Motor neuron (in vitro differentiated cells): ENCODE data around the gene CHADL. TPM values are rescaled to one million over a fixed set of nuclear protein-coding genes. Genes with fewer than 3 reads are reported as not detected.
"Not testable (repeated sequence)": the region's sequence is repeated elsewhere in the genome, so short reads cannot be mapped to it uniquely, and the experiment has no call there.

Experiments used
- ATAC-seq, 8 experiments: fragments of 200-7000 bp; cut with Tn5 transposase; replicated peaks in 6 of 8; 2 replicates each; pipeline ENCODE4 v1.8.0; 2021; ENCODE audit warnings: mild to moderate bottlenecking in 8 of 8, moderate library complexity in 8 of 8
- H3K27ac ChIP-seq, 2 donors: fragments of 250-450 bp; sonication (Bioruptor Pico); 2 replicates each; pipeline ENCODE4 v1.9.0; 2021; ENCODE audit warnings: antibody characterized with exemption in 2 of 2, mild to moderate bottlenecking in 2 of 2, moderate library complexity in 1 of 2
- H3K4me1 ChIP-seq, 2 donors: fragments of 250-450 bp; sonication (Bioruptor Pico); replicated peaks in 1 of 2; 2 replicates each; pipeline ENCODE4 v1.6.1; 2021; ENCODE audit warnings: antibody characterized with exemption in 2 of 2, mild to moderate bottlenecking in 2 of 2, moderate library complexity in 1 of 2
- H3K4me3 ChIP-seq, 5 donors: fragments of 250-450 bp; sonication (Bioruptor Pico); 2 replicates each; pipeline ENCODE4 v1.9.0; 2021; ENCODE audit warnings: antibody characterized with exemption in 5 of 5, mild to moderate bottlenecking in 5 of 5, moderate library complexity in 4 of 5
- WGBS, 10 experiments: fragments of 450-650 bp; shearing (Covaris generic); methylation state at CpG; one replicate each; pipeline ENCODE4 v1.0.0; 2022; 5-methylcytosine and 5-hydroxymethylcytosine counted together
- in situ Hi-C, 9 experiments: fragments of 400-800 bp; cut with MboI; loops; one replicate each; pipeline ENCODE4 v1.15.0; 2021; ENCODE audit warnings: low sequenced_read_pairs in 9 of 9, low pct_unique_long_range_greater_than_20kb in 2 of 9; ENCODE audit not compliant: unreplicated experiment in 9 of 9
- total RNA-seq, 8 experiments: library from RNA; unstranded; fragments of 300-600 nt; gene quantifications; 2 replicates each; pipeline versions ENCODE4 v1.2.3 to v1.2.4, GENCODE V29; 2022

CHADL gene
- total RNA-seq, 8 experiments from 2014 or later: 0.38 to 1.9 (median 0.52) TPM; not detected in 1

GRCh38 chr22:41184679-41185078, 56.1 kb downstream of the CHADL start:
- Histone ChIP-seq H3K4me1 (no peaks in the 10 kb centered on the region), H3K4me3 (no peak overlapping the region), H3K27ac (no peak overlapping the region)
- in situ Hi-C loops: no loop called here
- 0 to 80% (median 20%) methylated on average over 1 to 3 of the region's 3 CpGs; no CpG with 5 or more reads in 1 of the 10 experiments for WGBS, 10 experiments
- no peak for ATAC-seq

- WGBS, 10 experiments: 40 to 100% (median 94%) methylated on average over 1 to 10 of the region's 15 CpGs; no CpG with 5 or more reads in 1 of the 10 experiments
- no peaks in the 10 kb centered on the region for H3K4me1 ChIP-seq
- in situ Hi-C loops: no loop called here
- no peak overlapping the region for H3K27ac ChIP-seq
- peak in 2 of 8 experiments; percentile 50 to 61 for ATAC-seq
- no peak overlapping the region for H3K4me3 ChIP-seq
Measured at GRCh38 chr22:41181349-41182241, 59.1 kb downstream of the CHADL start.

DNA sequence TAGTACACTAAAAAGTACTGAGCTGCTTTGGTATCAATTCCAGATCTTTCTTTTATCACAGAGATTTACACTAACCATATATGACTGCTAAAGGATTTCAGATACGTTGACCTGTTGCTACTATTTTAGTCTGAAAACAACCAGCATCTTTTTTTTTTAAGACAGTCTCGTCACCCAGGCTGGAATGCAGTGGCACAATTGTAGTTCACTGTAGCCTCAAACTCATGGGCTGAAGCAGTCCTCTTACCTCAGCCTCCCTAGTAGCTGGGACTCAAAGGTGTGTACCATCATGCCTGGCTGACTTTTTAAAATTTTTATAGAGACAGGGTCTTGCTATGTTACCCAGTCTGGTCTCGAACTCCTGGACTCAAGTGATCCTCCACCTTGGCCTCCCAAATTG, 59.8 kb downstream of the CHADL start:
- no peak overlapping the region for H3K27ac ChIP-seq
- no peak for ATAC-seq
- H3K4me3 ChIP-seq: no peak overlapping the region
- H3K4me1 ChIP-seq: no peaks in the 10 kb centered on the region
- in situ Hi-C loops: no loop called here
- WGBS, 10 experiments: 33 to 100% (median 98%) methylated on average over 1 to 3 of the region's 3 CpGs; no CpG with 5 or more reads in 2 of the 10 experiments

- H3K4me1 ChIP-seq, ATAC-seq: not testable (repeated sequence)
- 79 to 100% (median 93%) methylated on average over 1 to 6 of the region's 6 CpGs; no CpG with 5 or more reads in 3 of the 10 experiments for WGBS, 10 experiments
Measured at GRCh38 chr22:41180362-41180761, 60.4 kb downstream of the CHADL start.

More at GRCh38 chr22:41180362-41180761, 60.4 kb downstream of the CHADL start:
- H3K4me3 ChIP-seq, H3K27ac ChIP-seq, in situ Hi-C loops: not testable (repeated sequence)

Other genes starting within 250 kb of the CHADL start
- gene EP300, start 148.3 kb downstream of the CHADL start, total RNA-seq: 10 to 100 TPM; 21.8 to 82.2 (median 32.4) TPM
- 10 to 100 TPM; 14.7 to 26.2 (median 24.0) TPM for gene L3MBTL2, start 35.6 kb downstream of the CHADL start, total RNA-seq
- 10 to 100 TPM; 31.1 to 78.9 (median 53.2) TPM for gene RANGAP1, start 45.3 kb upstream of the CHADL start, total RNA-seq
- gene ZC3H7B, start 60.6 kb upstream of the CHADL start, total RNA-seq: 10 to 100 TPM; 28.9 to 83.0 (median 42.2) TPM
- gene TEF, start 141.0 kb upstream of the CHADL start, total RNA-seq: 1 to 10 TPM; 3.1 to 6.6 (median 4.9) TPM
- 10 to 100 TPM in 7 of 8 experiments, 1 to 10 TPM in 1; 9.7 to 38.3 (median 22.3) TPM for gene TOB2, start 205.9 kb upstream of the CHADL start, total RNA-seq
- 10 to 100 TPM; 44.1 to 84.5 (median 57.5) TPM for gene PHF5A, start 227.8 kb upstream of the CHADL start, total RNA-seq
- gene ACO2, start 228.2 kb upstream of the CHADL start, total RNA-seq: 100 to 1,000 TPM in 3 of 8 experiments, 10 to 100 TPM in 5; 59.9 to 182 (median 83.6) TPM